Activated CD4-positive, alpha-beta T cell treated with anti-CD3 and anti-CD28 coated beads, Interleukin-2, amount 10 ng/mL, durations not matched to agents 7 days and 5 days (primary cell): ENCODE measurements around the gene REEP3. TPM values are rescaled to one million over a fixed set of nuclear protein-coding genes. Genes with fewer than 3 reads are reported as not detected.
"Not testable (repeated sequence)": the region's sequence is repeated elsewhere in the genome, so short reads cannot be mapped to it uniquely, and the experiment has no call there.

Experiments
- CTCF ChIA-PET: fragments of 350-600 bp; sonication (Branson Sonifier 250); formaldehyde crosslinking; loops from one replicate; lab custom pipeline; 2021; ENCODE audit warnings: antibody characterized with exemption; lab: Charles Lee
- POLR2A ChIA-PET: fragments of 350-600 bp; sonication (Branson Sonifier 250); formaldehyde crosslinking; loops from one replicate; lab custom pipeline; 2021; ENCODE audit warnings: antibody characterized with exemption; lab: Charles Lee
- DNase-seq: peaks from one replicate; pipeline ENCODE4 v3.0.0-alpha.2; 2020
- H3K27ac Mint-ChIP-seq: one replicate; pipeline ENCODE4 v1.8.0; 2021; ENCODE audit warnings: mild to moderate bottlenecking, moderate library complexity, mixed read lengths
- H3K27me3 Mint-ChIP-seq: one replicate; pipeline ENCODE4 v1.8.0; 2021; ENCODE audit warnings: mixed read lengths
- H3K36me3 Mint-ChIP-seq: one replicate; pipeline ENCODE4 v1.8.0; 2021; ENCODE audit warnings: low read depth, mixed read lengths
- H3K4me1 Mint-ChIP-seq: one replicate; pipeline ENCODE4 v1.8.0; 2021; ENCODE audit warnings: mixed read lengths
- H3K4me3 Mint-ChIP-seq: one replicate; pipeline ENCODE4 v1.8.0; 2021; ENCODE audit warnings: mild to moderate bottlenecking, moderate library complexity, mixed read lengths
- H3K9me3 Mint-ChIP-seq: one replicate; pipeline ENCODE4 v1.8.0; 2021; ENCODE audit warnings: mixed read lengths
- total RNA-seq, 2 experiments: library from RNA; stranded (reverse); gene quantifications; one replicate each; pipeline ENCODE4 v1.2.3, GENCODE V29; 2021

Gene REEP3
- total RNA-seq, 2 experiments from 2014 or later, result 20.0 to 27.8 TPM

- H3K36me3 Mint-ChIP-seq, result no peaks in the 10 kb centered on the region
- no peak overlapping the region for H3K27ac Mint-ChIP-seq
- H3K9me3 Mint-ChIP-seq, result no peaks in the 10 kb centered on the region
- no peak for DNase-seq
- H3K4me3 Mint-ChIP-seq, result no peak overlapping the region
- POLR2A ChIA-PET, result no interaction called here
- peaks cover 5% of the 10 kb centered on the region for H3K4me1 Mint-ChIP-seq
- CTCF ChIA-PET, result interaction anchor here (1.0 kb wide), 1 partner anchor 14 kb away, joined by 4 read pairs; no protein-coding TSS in a partner anchor
- no peaks in the 10 kb centered on the region for H3K27me3 Mint-ChIP-seq
These were observed 124.0 kb downstream of the REEP3 start for GRCh38 chr10:63645195-63645594.

DNA sequence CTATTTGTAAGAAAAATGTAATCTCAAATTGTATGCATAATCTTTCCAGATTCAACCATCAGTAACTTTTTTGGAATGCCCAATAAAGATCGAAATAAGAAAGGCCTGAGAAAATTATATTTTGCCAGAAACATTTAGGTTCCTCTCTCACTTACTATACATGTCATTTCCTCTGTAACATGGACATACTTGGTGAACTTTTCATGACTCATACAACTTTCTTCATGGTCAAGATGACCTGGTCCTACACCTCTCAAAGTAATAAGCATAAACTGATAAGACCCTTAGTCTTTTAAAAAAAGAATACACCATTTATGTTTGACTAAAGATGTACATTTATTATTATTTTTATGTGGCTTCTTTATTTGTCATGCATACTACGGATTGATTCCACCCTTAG lies 125.3 kb downstream of the REEP3 start:
- Mint-ChIP-seq H3K27me3 (no peaks in the 10 kb centered on the region), H3K27ac (no peak overlapping the region), H3K9me3 (no peaks in the 10 kb centered on the region), H3K4me3 (no peak overlapping the region), H3K4me1 (peaks cover 5% of the 10 kb centered on the region), H3K36me3 (no peaks in the 10 kb centered on the region)
- ChIA-PET CTCF (no interaction called here), POLR2A (no interaction called here)
- no peak for DNase-seq

- peaks cover 3% of the 10 kb centered on the region for H3K9me3 Mint-ChIP-seq
- H3K27me3 Mint-ChIP-seq, result no peaks in the 10 kb centered on the region
- ChIA-PET CTCF (interaction anchor here (0.7 to 1.0 kb wide), 2 partner anchors 21 to 171 kb away, joined by 4 to 5 read pairs; no protein-coding TSS in a partner anchor), POLR2A (no interaction called here)
- DNase-seq, result no peak
- H3K27ac Mint-ChIP-seq, result no peak overlapping the region
- no peak overlapping the region for H3K4me3 Mint-ChIP-seq
- no peaks in the 10 kb centered on the region for H3K36me3 Mint-ChIP-seq
- H3K4me1 Mint-ChIP-seq, result no peaks in the 10 kb centered on the region
These were observed 130.7 kb downstream of the REEP3 start for GRCh38 chr10:63651864-63652263.

DNA sequence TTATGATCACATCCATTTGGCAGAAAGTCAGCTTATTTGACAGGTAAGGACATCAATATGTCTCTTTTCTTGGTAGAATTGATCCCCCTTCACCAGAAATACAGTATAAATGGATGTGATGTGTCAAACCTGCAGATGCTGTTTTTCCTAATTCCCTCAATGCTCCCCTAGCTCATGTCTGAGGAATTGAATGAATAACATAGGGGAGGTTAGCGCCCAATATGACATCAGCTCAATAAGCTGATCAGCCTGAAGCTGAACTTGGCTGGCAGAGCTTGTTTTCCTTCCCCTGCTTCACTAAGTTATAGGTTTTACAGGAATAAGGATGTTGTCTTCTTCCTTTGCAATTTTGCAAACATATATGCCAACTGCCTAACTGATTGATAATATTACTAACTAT lies 132.5 kb downstream of the REEP3 start:
- Mint-ChIP-seq H3K4me1 (no peaks in the 10 kb centered on the region), H3K36me3 (no peaks in the 10 kb centered on the region), H3K27ac (no peak overlapping the region), H3K9me3 (peaks cover 3% of the 10 kb centered on the region), H3K27me3 (no peaks in the 10 kb centered on the region), H3K4me3 (no peak overlapping the region)
- DNase-seq, result no peak
- ChIA-PET CTCF (interaction anchor here (1.0 kb wide), 1 partner anchor 10 kb away, joined by 3 read pairs; no protein-coding TSS in a partner anchor), POLR2A (no interaction called here)

GRCh38 chr10:63657761-63658160 lies 136.6 kb downstream of the REEP3 start:
- H3K9me3 Mint-ChIP-seq, result peaks cover 3% of the 10 kb centered on the region

GRCh38 chr10:63660941-63661340 lies 139.7 kb downstream of the REEP3 start:
- H3K9me3 Mint-ChIP-seq, H3K4me3 Mint-ChIP-seq, H3K27ac Mint-ChIP-seq, DNase-seq, H3K27me3 Mint-ChIP-seq, H3K36me3 Mint-ChIP-seq, H3K4me1 Mint-ChIP-seq: not testable (repeated sequence)
- ChIA-PET POLR2A (interaction anchor here (0.6 kb wide), 1 partner anchor 16 kb away, joined by 3 read pairs; no protein-coding TSS in a partner anchor), CTCF (interaction anchor here (1.0 kb wide), 1 partner anchor 59 kb away, joined by 7 read pairs; no protein-coding TSS in a partner anchor)

More at GRCh38 chr10:63657761-63658160, 136.6 kb downstream of the REEP3 start:
- ChIA-PET POLR2A (no interaction called here), CTCF (no interaction called here)
- Mint-ChIP-seq H3K27ac (no peak overlapping the region), H3K4me3 (no peak overlapping the region), H3K36me3 (no peaks in the 10 kb centered on the region), H3K27me3 (no peaks in the 10 kb centered on the region), H3K4me1 (no peaks in the 10 kb centered on the region)
- no peak for DNase-seq

- no peak overlapping the region for H3K27ac Mint-ChIP-seq
- H3K27me3 Mint-ChIP-seq, result no peaks in the 10 kb centered on the region
- no peak overlapping the region for H3K4me3 Mint-ChIP-seq
- H3K9me3 Mint-ChIP-seq, result no peaks in the 10 kb centered on the region
- no peaks in the 10 kb centered on the region for H3K4me1 Mint-ChIP-seq
- CTCF ChIA-PET, result no interaction called here
- no peak for DNase-seq
- POLR2A ChIA-PET, result no interaction called here
- H3K36me3 Mint-ChIP-seq, result no peaks in the 10 kb centered on the region
These were observed 140.1 kb downstream of the REEP3 start for GRCh38 chr10:63661347-63661746.

GRCh38 chr10:63664341-63664885 lies 143.2 kb downstream of the REEP3 start:
- DNase-seq, result no peak
- peaks cover 7% of the 10 kb centered on the region for H3K27me3 Mint-ChIP-seq
- H3K4me1 Mint-ChIP-seq, result no peaks in the 10 kb centered on the region
- H3K36me3 Mint-ChIP-seq, result no peaks in the 10 kb centered on the region
- POLR2A ChIA-PET, result no interaction called here
- H3K27ac Mint-ChIP-seq, result no peak overlapping the region
- CTCF ChIA-PET, result no interaction called here
- no peak overlapping the region for H3K4me3 Mint-ChIP-seq
- H3K9me3 Mint-ChIP-seq, result no peaks in the 10 kb centered on the region

- CTCF ChIA-PET, H3K36me3 Mint-ChIP-seq, H3K9me3 Mint-ChIP-seq, H3K4me3 Mint-ChIP-seq, H3K4me1 Mint-ChIP-seq, H3K27me3 Mint-ChIP-seq, H3K27ac Mint-ChIP-seq, DNase-seq, POLR2A ChIA-PET: not testable (repeated sequence)
These were observed 143.9 kb downstream of the REEP3 start for GRCh38 chr10:63665006-63665580.

- DNase-seq, result no peak
- Mint-ChIP-seq H3K4me3 (no peak overlapping the region), H3K36me3 (no peaks in the 10 kb centered on the region), H3K4me1 (no peaks in the 10 kb centered on the region), H3K27ac (no peak overlapping the region), H3K27me3 (peaks cover 7% of the 10 kb centered on the region), H3K9me3 (no peaks in the 10 kb centered on the region)
- CTCF ChIA-PET, result no interaction called here
- POLR2A ChIA-PET, result interaction anchor here (0.7 kb wide), 1 partner anchor 84 kb away, joined by 3 read pairs; no protein-coding TSS in a partner anchor
These were observed 144.5 kb downstream of the REEP3 start for GRCh38 chr10:63665670-63666134.

- Mint-ChIP-seq H3K4me3 (no peak overlapping the region), H3K9me3 (no peaks in the 10 kb centered on the region), H3K36me3 (no peaks in the 10 kb centered on the region), H3K4me1 (no peaks in the 10 kb centered on the region), H3K27me3 (peaks cover 15% of the 10 kb centered on the region), H3K27ac (no peak overlapping the region)
- no peak for DNase-seq
- ChIA-PET POLR2A (no interaction called here), CTCF (no interaction called here)
These were observed 145.7 kb downstream of the REEP3 start for GRCh38 chr10:63666836-63667383.

- POLR2A ChIA-PET, result interaction anchor here (0.5 kb wide), 1 partner anchor 23 kb away, joined by 10 read pairs; no protein-coding TSS in a partner anchor
- CTCF ChIA-PET, result interaction anchor here (0.6 kb wide), 1 partner anchor 590 kb away, joined by 3 read pairs; no protein-coding TSS in a partner anchor
These were observed 146.6 kb downstream of the REEP3 start for GRCh38 chr10:63667596-63668480.

More at GRCh38 chr10:63667596-63668480, 146.6 kb downstream of the REEP3 start:
- no peak overlapping the region for H3K4me3 Mint-ChIP-seq
- H3K4me1 Mint-ChIP-seq, result peaks cover 3% of the 10 kb centered on the region
- no peak for DNase-seq
- no peak overlapping the region for H3K27ac Mint-ChIP-seq
- peaks cover 15% of the 10 kb centered on the region for H3K27me3 Mint-ChIP-seq
- no peaks in the 10 kb centered on the region for H3K9me3 Mint-ChIP-seq
- no peaks in the 10 kb centered on the region for H3K36me3 Mint-ChIP-seq
